Endothelial cell of umbilical vein (primary cell): ENCODE measurements around the gene COL15A1. TPM values are rescaled to one million over a fixed set of nuclear protein-coding genes. Genes with fewer than 3 reads are reported as not detected.

Source experiments
- BruUV-seq: library from RNA; stranded (reverse); fragments of 400-500 nt; replicated peaks from 2 replicates; lab custom pipeline; 2021; lab: Mats Ljungman, UMichigan
- CTCF ChIA-PET: fragments of 300-600, 350-600 bp; sonication (Branson Sonifier 250); formaldehyde crosslinking; loops from one replicate; lab custom pipeline; 2021; ENCODE audit warnings: antibody characterized with exemption, inconsistent platforms; lab: Charles Lee
- POLR2A ChIA-PET: fragments of 300-600, 350-600 bp; sonication (Branson Sonifier 250); formaldehyde crosslinking; loops from one replicate; lab custom pipeline; 2021; ENCODE audit warnings: antibody characterized with exemption, inconsistent platforms; lab: Charles Lee
- DNase-seq: peaks from one replicate; pipeline ENCODE4 v3.0.0-alpha.2; 2011; ENCODE audit warnings: low read depth, low spot score
- FAIRE-seq: peaks from 2 replicates; lab custom pipeline; 2011; peaks lifted over from hg19 to GRCh38; lab: Jason Lieb, UNC
- H2AFZ ChIP-seq: 2 replicates; pipeline ENCODE4 v1.6.0; 2012; ENCODE audit warnings: low read depth, low read length, control low read depth, inconsistent platforms
- H3K27ac ChIP-seq: 2 replicates; pipeline ENCODE4 v1.5.1; 2011; ENCODE audit warnings: low read depth, mild to moderate bottlenecking, control low read depth, low read length, moderate library complexity; ENCODE audit not compliant: insufficient read depth
- H3K27me3 ChIP-seq, 2 experiments: 2 replicates each; pipeline versions ENCODE4 v1.6.0 to v1.6.1; 2011; ENCODE audit warnings: low read length in 2 of 2, mixed read lengths in 1 of 2; ENCODE audit not compliant: control insufficient read depth in 2 of 2, insufficient read depth in 2 of 2
- H3K36me3 ChIP-seq, 2 experiments: 2 replicates in 1 of 2; 3 replicates in 1 of 2; pipeline ENCODE4 v1.5.1; 2011; ENCODE audit warnings: low read length in 2 of 2, mild to moderate bottlenecking in 1 of 2, moderate library complexity in 1 of 2; ENCODE audit not compliant: control insufficient read depth in 2 of 2, insufficient read depth in 2 of 2; ENCODE audit errors: extremely low read depth in 1 of 2
- H3K4me1 ChIP-seq: 3 replicates; pipeline ENCODE4 v1.5.1; 2011; ENCODE audit warnings: mild to moderate bottlenecking, low read length; ENCODE audit not compliant: control insufficient read depth, insufficient read depth; ENCODE audit errors: extremely low read depth
- H3K4me2 ChIP-seq: 2 replicates; pipeline ENCODE4 v1.6.1; 2011; ENCODE audit warnings: low read length, control low read depth, mixed read lengths; ENCODE audit not compliant: insufficient read depth
- H3K4me3 ChIP-seq, 3 experiments: fragments of 200-600 bp in 1 of 3; sonication (generic), shearing (Covaris generic) in 1 of 3; replicated peaks in 1 of 3; 2 replicates each; pipeline ENCODE4 v1.5.1; 2011 to 2016; ENCODE audit warnings: control low read depth in 3 of 3, low read length in 3 of 3, mild to moderate bottlenecking in 2 of 3, inconsistent platforms in 1 of 3, low read depth in 1 of 3, moderate library complexity in 1 of 3; ENCODE audit not compliant: insufficient read depth in 1 of 3
- H3K79me2 ChIP-seq: 2 replicates; pipeline ENCODE4 v1.6.0; 2012; ENCODE audit warnings: low read length, inconsistent platforms; ENCODE audit not compliant: control insufficient read depth, insufficient read depth
- H3K9ac ChIP-seq: replicated peaks from 2 replicates; pipeline ENCODE3; 2011; ENCODE audit warnings: low read length, control low read depth; ENCODE audit not compliant: insufficient read depth; ENCODE audit errors: extremely low read depth
- H3K9me1 ChIP-seq: replicated peaks from 3 replicates; pipeline ENCODE4 v1.6.0; 2011; ENCODE audit warnings: mild to moderate bottlenecking, low read length; ENCODE audit not compliant: control insufficient read depth, insufficient read depth; ENCODE audit errors: extremely low read depth
- H3K9me3 ChIP-seq: replicated peaks from 2 replicates; pipeline ENCODE4 v1.5.1; 2012; ENCODE audit warnings: low read length, inconsistent platforms; ENCODE audit not compliant: control insufficient read depth, insufficient read depth
- H4K20me1 ChIP-seq: replicated peaks from 2 replicates; pipeline ENCODE3; 2011; ENCODE audit warnings: mild to moderate bottlenecking, low read length; ENCODE audit not compliant: control insufficient read depth, insufficient read depth; ENCODE audit errors: extremely low read depth
- CTCF ChIP-seq, 2 donors: IDR thresholded peaks; 1 replicate in 1 of 2; 2 replicates in 1 of 2; pipeline ENCODE4 v1.5.1; 2011; ENCODE audit warnings: low read length in 2 of 2, mild to moderate bottlenecking in 2 of 2, moderate library complexity in 2 of 2, control low read depth in 1 of 2, inconsistent platforms in 1 of 2, low read depth in 1 of 2; ENCODE audit not compliant: insufficient read depth in 1 of 2; ENCODE audit errors: extremely low read depth in 1 of 2
- EZH2 ChIP-seq: IDR thresholded peaks from 2 replicates; pipeline ENCODE4 v1.6.1; 2012; ENCODE audit warnings: borderline replicate concordance, low read depth, mild to moderate bottlenecking, moderate library complexity, low read length, inconsistent platforms; ENCODE audit not compliant: severe bottlenecking
- FOS ChIP-seq: IDR thresholded peaks from 2 replicates; pipeline ENCODE4 v1.6.1; 2011; ENCODE audit warnings: mild to moderate bottlenecking, low read length, moderate library complexity, borderline replicate concordance; ENCODE audit not compliant: insufficient read depth
- GATA2 ChIP-seq: IDR thresholded peaks from 2 replicates; pipeline ENCODE4 v1.7.0; 2011; ENCODE audit warnings: low read depth, mild to moderate bottlenecking, moderate library complexity, mixed read lengths, low read length; ENCODE audit not compliant: insufficient read length, insufficient read depth
- JUN ChIP-seq: IDR thresholded peaks from 2 replicates; pipeline ENCODE4 v1.6.1; 2011; ENCODE audit warnings: borderline replicate concordance, low read depth; ENCODE audit not compliant: insufficient read length, insufficient read depth
- MAX ChIP-seq: IDR thresholded peaks from 2 replicates; pipeline ENCODE4 v1.6.1; 2011; ENCODE audit not compliant: insufficient read depth, insufficient read length
- MYC ChIP-seq: IDR thresholded peaks from one replicate; pipeline ENCODE4 v1.6.1; 2011; ENCODE audit warnings: mild to moderate bottlenecking, low read depth, low read length
- POLR2A ChIP-seq: IDR thresholded peaks from 2 replicates; pipeline ENCODE4 v1.6.1; 2012; ENCODE audit warnings: low read depth, mild to moderate bottlenecking, control low read depth, low read length
- POLR2AphosphoS5 ChIP-seq: IDR thresholded peaks from 2 replicates; pipeline ENCODE4 v1.6.1; 2012; ENCODE audit warnings: low read depth, mild to moderate bottlenecking, control low read depth, low read length, moderate library complexity; ENCODE audit not compliant: insufficient read depth
- dilution Hi-C: fragments of 300-500 bp; cut with MboI; formaldehyde crosslinking; loops from one replicate; pipeline ENCODE4 v1.15.0; 2019; ENCODE audit warnings: low sequenced_read_pairs; ENCODE audit not compliant: extremely low pct_ligation_motif_present
- intact Hi-C: fragments of 100-400 bp; cut with micrococcal nuclease; formaldehyde crosslinking; loops from one replicate; pipeline ENCODE4 v1.10.0; 2022
- polyA plus RNA-seq, 4 experiments: library from polyadenylated mRNA; depleted of rRNA in 3 of 4; stranded (reverse) in 3 of 4; unstranded in 1 of 4; fragments of >200 nt; gene quantifications; 2 replicates each; pipeline versions ENCODE4 v1.2.1 to v1.2.3, GENCODE V29; 2011 to 2012; ENCODE audit warnings: missing spikeins in 1 of 4
- total RNA-seq: library from RNA; stranded (reverse); gene quantifications from 2 replicates; pipeline ENCODE4 v1.2.3, GENCODE V29; 2021

COL15A1 gene
- total and polyA plus RNA-seq, 2 donors (not counting 3 experiments of a cell fraction or from before 2014, with no cell fraction given) = not detected

- BruUV-seq = no TSS peak
- FAIRE-seq = no peak
These were observed 17.8 kb upstream of the COL15A1 start for GRCh38 chr9:98925956-98926355.

More at GRCh38 chr9:98925956-98926355, 17.8 kb upstream of the COL15A1 start:
- H3K4me1 ChIP-seq = no peaks in the 10 kb centered on the region
- H3K27ac ChIP-seq = no peak overlapping the region
- H3K4me3 ChIP-seq = no peak overlapping the region
- no peaks in the 10 kb centered on the region for H3K36me3 ChIP-seq
- TF ChIP-seq MYC (no peak), JUN (no peak), POLR2AphosphoS5 (no peak), MAX (no peak), EZH2 (no peak), POLR2A (no peak), GATA2 (no peak), FOS (no peak), CTCF (IDR thresholded peaks at IDR 0.05; ENCODE audit: extremely low read depth in 1 of 2, insufficient read depth in 1 of 2, low read depth in 1 of 2, low read length in 2 of 2) (no peak)
- no peak for DNase-seq
- H3K9ac ChIP-seq = no peak overlapping the region
- dilution Hi-C loops (no loop called here), intact Hi-C loops (no loop called here)
- H3K27me3 ChIP-seq = peaks cover 2% of the 10 kb centered on the region in 2 experiments
- H2AFZ ChIP-seq = no peak overlapping the region
- CTCF ChIA-PET = no interaction called here
- H3K9me3 ChIP-seq = no peaks in the 10 kb centered on the region
- POLR2A ChIA-PET = no interaction called here
- H3K9me1 ChIP-seq = no peaks in the 10 kb centered on the region
- no peak overlapping the region for H3K4me2 ChIP-seq
- H4K20me1 ChIP-seq = no peaks in the 10 kb centered on the region
- H3K79me2 ChIP-seq = no peaks in the 10 kb centered on the region
